Measurements from ENCODE around the gene MUC21. TPM values are rescaled to one million over a fixed set of nuclear protein-coding genes. Genes with fewer than 3 reads are reported as not detected.

MUC21 gene
- total RNA-seq, 2 experiments from 2014 or later: not detected

- ATAC-seq (no peak), DNase-seq (no peak)
- Mint-ChIP-seq H3K27ac (no peak overlapping the region), H3K36me3 (ENCODE audit: low read depth) (peaks cover 3% of the 10 kb centered on the region), H3K9me3 (no peaks in the 10 kb centered on the region), H3K4me1 (ENCODE audit: low read depth) (peaks cover 10% of the 10 kb centered on the region), H3K27me3 (peaks cover 48% of the 10 kb centered on the region), H3K4me3 (no peak overlapping the region)
- intact Hi-C loops (cut with micrococcal nuclease): no loop called here
- POLR2A ChIA-PET: interaction anchor here (3.1 kb wide), 1 partner anchor 8 kb away, joined by 14 read pairs; no protein-coding TSS in a partner anchor
- no peak for TF ChIP-seq CTCF (IDR thresholded peaks at IDR 0.05)
- CTCF ChIA-PET: interaction anchor here (1.0 to 1.3 kb wide), 2 partner anchors 132 to 140 kb away, joined by 3 read pairs; no protein-coding TSS in a partner anchor
These were observed 36.3 kb upstream of the MUC21 start for GRCh38 chr6:30947231-30947630.

- H3K27ac Mint-ChIP-seq: no peak overlapping the region
- CTCF ChIA-PET: interaction anchor here (0.8 kb wide), 1 partner anchor 131 kb away, joined by 3 read pairs; no protein-coding TSS in a partner anchor
- no peak for DNase-seq
- peaks cover 10% of the 10 kb centered on the region for H3K4me1 Mint-ChIP-seq (ENCODE audit: low read depth)
- TF ChIP-seq CTCF (IDR thresholded peaks at IDR 0.05): no peak
- H3K4me3 Mint-ChIP-seq: no peak overlapping the region
- POLR2A ChIA-PET: interaction anchor here (0.7 kb wide), 1 partner anchor 65 kb away, joined by 3 read pairs; no protein-coding TSS in a partner anchor
- no peaks in the 10 kb centered on the region for H3K9me3 Mint-ChIP-seq
- peaks cover 43% of the 10 kb centered on the region for H3K27me3 Mint-ChIP-seq
- intact Hi-C loops (cut with micrococcal nuclease): no loop called here
- peaks cover 3% of the 10 kb centered on the region for H3K36me3 Mint-ChIP-seq (ENCODE audit: low read depth)
- ATAC-seq: no peak
These were observed 34.7 kb upstream of the MUC21 start for GRCh38 chr6:30948811-30949210.

- ATAC-seq: no peak
- peaks cover 35% of the 10 kb centered on the region for H3K27me3 Mint-ChIP-seq
These were observed 31.5 kb upstream of the MUC21 start for GRCh38 chr6:30951907-30952469.

GRCh38 chr6:30954631-30955366, 28.7 kb upstream of the MUC21 start:
- Mint-ChIP-seq H3K9me3 (no peaks in the 10 kb centered on the region), H3K27me3 (peaks cover 31% of the 10 kb centered on the region), H3K4me3 (peak overlapping the region; percentile 76), H3K27ac (peak overlapping the region; percentile 58), H3K4me1 (ENCODE audit: low read depth) (peaks cover 22% of the 10 kb centered on the region), H3K36me3 (ENCODE audit: low read depth) (no peaks in the 10 kb centered on the region)
- intact Hi-C loops (cut with micrococcal nuclease): no loop called here
- no peak for TF ChIP-seq CTCF (IDR thresholded peaks at IDR 0.05)
- ChIA-PET POLR2A (interaction anchor here (1.2 to 1.9 kb wide), 7 partner anchors 9 to 125 kb away, joined by 3 to 14 read pairs (median 5); partner anchors contain the start of genes GTF2H4 and VARS2), CTCF (interaction anchor here (0.9 to 2.1 kb wide), 8 partner anchors 25 to 132 kb away, joined by 3 to 14 read pairs (median 4); partner anchors contain the start of gene VARS2)
- ATAC-seq (no peak), DNase-seq (no peak)

More at GRCh38 chr6:30951907-30952469, 31.5 kb upstream of the MUC21 start:
- CTCF ChIA-PET: interaction anchor here (1.5 kb wide), 1 partner anchor 135 kb away, joined by 4 read pairs; no protein-coding TSS in a partner anchor
- no peak for TF ChIP-seq CTCF (IDR thresholded peaks at IDR 0.05)
- intact Hi-C loops (cut with micrococcal nuclease): no loop called here
- POLR2A ChIA-PET: no interaction called here
- H3K9me3 Mint-ChIP-seq: no peaks in the 10 kb centered on the region
- H3K36me3 Mint-ChIP-seq (ENCODE audit: low read depth): peaks cover 3% of the 10 kb centered on the region
- DNase-seq: no peak
- H3K4me3 Mint-ChIP-seq: peak overlapping the region; percentile 41
- H3K27ac Mint-ChIP-seq: no peak overlapping the region
- peaks cover 22% of the 10 kb centered on the region for H3K4me1 Mint-ChIP-seq (ENCODE audit: low read depth)
